Neural cell (in vitro differentiated cells): ENCODE results near the gene IL15RA.

Source experiments
- CTCF ChIP-seq: fragments of 450-650 bp; IDR thresholded peaks from 2 replicates; pipeline ENCODE4 v1.5.1; 2014; ENCODE audit warnings: antibody characterized with exemption, mild to moderate bottlenecking, moderate library complexity; ENCODE audit not compliant: poor library complexity, severe bottlenecking
- POLR2AphosphoS5 ChIP-seq: IDR thresholded peaks from 2 replicates; pipeline ENCODE4 v1.6.1; 2012
- REST ChIP-seq: IDR thresholded peaks from 2 replicates; pipeline ENCODE4 v1.6.1; 2012; ENCODE audit warnings: borderline replicate concordance
- SMC3 ChIP-seq: fragments of 450-650 bp; conservative IDR thresholded peaks from 2 replicates; pipeline ENCODE4 v1.6.1; 2014; ENCODE audit warnings: antibody characterized with exemption, mild to moderate bottlenecking, moderate library complexity; ENCODE audit not compliant: poor library complexity

DNA sequence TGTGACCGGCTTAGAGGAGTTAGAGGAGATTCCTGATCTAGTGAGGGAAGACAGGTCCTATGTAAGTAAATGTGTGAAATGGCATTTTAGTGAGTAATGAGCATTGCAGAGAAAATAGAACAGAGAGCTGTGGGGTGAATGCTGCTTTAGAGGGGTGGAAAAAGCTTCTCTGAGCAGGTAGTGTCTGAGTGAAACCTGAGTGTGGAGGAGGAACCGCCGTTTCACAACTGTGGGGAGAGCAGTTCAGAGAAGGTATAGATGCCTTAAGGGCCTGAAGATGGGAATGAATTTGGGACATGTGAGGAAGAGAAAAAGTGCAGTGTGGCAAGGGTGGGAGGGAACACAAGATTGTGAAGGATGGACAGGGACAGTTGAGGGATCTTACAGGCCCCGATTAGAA lies 65.7 kb downstream of the IL15RA start:
- TF ChIP-seq SMC3, result no peak
- TF ChIP-seq CTCF, result no peak
- TF ChIP-seq REST, result no peak
- no peak for TF ChIP-seq POLR2AphosphoS5
